DOHH2 (cell line): ENCODE measurements around the gene SCNN1B.

Experiments used
- H3F3A ChIP-seq: fragments of 200-600 bp; sonication (generic), shearing (Covaris generic); 2 replicates; pipeline ENCODE4 v1.6.0; 2016; ENCODE audit warnings: antibody characterized with exemption, mild to moderate bottlenecking; ENCODE audit not compliant: control insufficient read depth, insufficient read depth
- H3K27ac ChIP-seq: fragments of 200-600 bp; sonication (generic); 2 replicates; pipeline ENCODE4 v1.5.1; 2014; ENCODE audit warnings: low read depth, mild to moderate bottlenecking, low read length, moderate library complexity
- H3K27me3 ChIP-seq: fragments of 200-600 bp; sonication (generic); 2 replicates; pipeline ENCODE4 v1.6.1; 2014; ENCODE audit warnings: mild to moderate bottlenecking, low read length, mixed read lengths; ENCODE audit not compliant: control insufficient read depth
- H3K36me3 ChIP-seq: fragments of 200-600 bp; sonication (generic); 2 replicates; pipeline ENCODE4 v1.6.1; 2014; ENCODE audit warnings: mild to moderate bottlenecking, low read length, moderate library complexity, mixed read lengths; ENCODE audit not compliant: control insufficient read depth
- H3K4me1 ChIP-seq: fragments of 200-600 bp; sonication (generic); 2 replicates; pipeline ENCODE4 v1.6.1; 2014; ENCODE audit warnings: mild to moderate bottlenecking, low read length, mixed read lengths; ENCODE audit not compliant: control insufficient read depth
- H3K4me2 ChIP-seq: fragments of 200-600 bp; sonication (generic); 2 replicates; pipeline ENCODE4 v1.6.0; 2014; ENCODE audit warnings: mild to moderate bottlenecking, low read length, moderate library complexity
- H3K4me3 ChIP-seq: fragments of 200-600 bp; sonication (generic); 2 replicates; pipeline ENCODE4 v1.5.1; 2014; ENCODE audit warnings: mild to moderate bottlenecking, low read length, mixed read lengths
- H3K79me2 ChIP-seq: fragments of 200-600 bp; sonication (generic); 2 replicates; pipeline ENCODE4 v1.6.1; 2014; ENCODE audit warnings: mild to moderate bottlenecking, low read length, mixed read lengths; ENCODE audit not compliant: control insufficient read depth
- H3K9me2 ChIP-seq: fragments of 200-600 bp; sonication (generic); replicated peaks from 2 replicates; pipeline ENCODE4 v1.6.1; 2014; ENCODE audit warnings: mild to moderate bottlenecking, low read length, mixed read lengths; ENCODE audit not compliant: control insufficient read depth
- H3K9me3 ChIP-seq: fragments of 200-600 bp; sonication (generic); 2 replicates; pipeline ENCODE4 v1.6.1; 2014; ENCODE audit warnings: antibody characterized with exemption, low read length, mixed read lengths; ENCODE audit not compliant: control insufficient read depth, insufficient read depth
- H4K20me1 ChIP-seq: fragments of 200-600 bp; sonication (generic); 2 replicates; pipeline ENCODE4 v1.6.0; 2014; ENCODE audit warnings: low read depth, mild to moderate bottlenecking, antibody characterized with exemption, low read length, moderate library complexity; ENCODE audit not compliant: control insufficient read depth, insufficient read depth
- EZH2phosphoT487 ChIP-seq: fragments of 200-600 bp; sonication (generic); IDR thresholded peaks from 2 replicates; pipeline ENCODE4 v1.6.1; 2017; ENCODE audit warnings: borderline replicate concordance, mild to moderate bottlenecking, antibody characterized with exemption, low read length, moderate library complexity, mixed read lengths
- TF ChIP-seq, protein P1 (sequence below): fragments of 200-600 bp; sonication (generic); IDR thresholded peaks from one replicate; pipeline ENCODE4 v1.5.1; 2014; ENCODE audit warnings: antibody characterized with exemption, mild to moderate bottlenecking, low read depth, low read length; ENCODE audit not compliant: poor library complexity, severe bottlenecking

SCNN1B gene

DNA sequence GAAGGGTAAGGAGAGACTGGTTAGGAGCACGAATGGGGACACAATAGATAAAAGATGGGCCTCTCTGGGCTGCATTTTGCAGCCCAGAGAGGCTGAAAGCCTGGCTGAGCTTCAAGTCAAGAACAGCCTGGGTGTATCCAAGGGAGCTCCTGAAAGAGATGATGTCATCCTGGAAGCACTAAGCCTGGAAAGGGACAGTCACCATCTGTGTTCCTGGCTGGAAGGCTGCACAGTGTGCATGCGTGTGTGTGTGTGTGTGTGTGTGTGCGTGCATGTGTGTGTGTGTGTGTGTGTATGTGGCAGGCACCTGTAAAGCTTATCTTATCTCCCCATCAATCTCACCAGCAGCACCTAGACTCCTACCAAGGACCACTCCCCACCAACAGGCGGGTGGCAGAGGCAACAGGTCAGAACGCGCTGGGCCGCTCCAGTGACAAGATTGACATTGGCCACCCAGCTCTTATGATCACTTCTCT is 106.8 kb downstream of the SCNN1B start:
- H3K4me2 ChIP-seq, result no peak overlapping the region
- H3K9me3 ChIP-seq, result no peaks in the 10 kb centered on the region
- H3K36me3 ChIP-seq, result peaks cover 7% of the 10 kb centered on the region; the same call in 1 of the 2 replicates
- no peaks in the 10 kb centered on the region for H3K27me3 ChIP-seq
- no peaks in the 10 kb centered on the region for H3K79me2 ChIP-seq
- H3K27ac ChIP-seq, result no peak overlapping the region
- no peaks in the 10 kb centered on the region for H3K9me2 ChIP-seq
- no peak overlapping the region for H3K4me3 ChIP-seq
- no peaks in the 10 kb centered on the region for H4K20me1 ChIP-seq
- no peaks in the 10 kb centered on the region for H3F3A ChIP-seq
- H3K4me1 ChIP-seq, result no peaks in the 10 kb centered on the region
- TF ChIP-seq, protein P1, sequence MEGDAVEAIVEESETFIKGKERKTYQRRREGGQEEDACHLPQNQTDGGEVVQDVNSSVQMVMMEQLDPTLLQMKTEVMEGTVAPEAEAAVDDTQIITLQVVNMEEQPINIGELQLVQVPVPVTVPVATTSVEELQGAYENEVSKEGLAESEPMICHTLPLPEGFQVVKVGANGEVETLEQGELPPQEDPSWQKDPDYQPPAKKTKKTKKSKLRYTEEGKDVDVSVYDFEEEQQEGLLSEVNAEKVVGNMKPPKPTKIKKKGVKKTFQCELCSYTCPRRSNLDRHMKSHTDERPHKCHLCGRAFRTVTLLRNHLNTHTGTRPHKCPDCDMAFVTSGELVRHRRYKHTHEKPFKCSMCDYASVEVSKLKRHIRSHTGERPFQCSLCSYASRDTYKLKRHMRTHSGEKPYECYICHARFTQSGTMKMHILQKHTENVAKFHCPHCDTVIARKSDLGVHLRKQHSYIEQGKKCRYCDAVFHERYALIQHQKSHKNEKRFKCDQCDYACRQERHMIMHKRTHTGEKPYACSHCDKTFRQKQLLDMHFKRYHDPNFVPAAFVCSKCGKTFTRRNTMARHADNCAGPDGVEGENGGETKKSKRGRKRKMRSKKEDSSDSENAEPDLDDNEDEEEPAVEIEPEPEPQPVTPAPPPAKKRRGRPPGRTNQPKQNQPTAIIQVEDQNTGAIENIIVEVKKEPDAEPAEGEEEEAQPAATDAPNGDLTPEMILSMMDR, result no peak
- TF ChIP-seq EZH2phosphoT487, result no peak

DNA sequence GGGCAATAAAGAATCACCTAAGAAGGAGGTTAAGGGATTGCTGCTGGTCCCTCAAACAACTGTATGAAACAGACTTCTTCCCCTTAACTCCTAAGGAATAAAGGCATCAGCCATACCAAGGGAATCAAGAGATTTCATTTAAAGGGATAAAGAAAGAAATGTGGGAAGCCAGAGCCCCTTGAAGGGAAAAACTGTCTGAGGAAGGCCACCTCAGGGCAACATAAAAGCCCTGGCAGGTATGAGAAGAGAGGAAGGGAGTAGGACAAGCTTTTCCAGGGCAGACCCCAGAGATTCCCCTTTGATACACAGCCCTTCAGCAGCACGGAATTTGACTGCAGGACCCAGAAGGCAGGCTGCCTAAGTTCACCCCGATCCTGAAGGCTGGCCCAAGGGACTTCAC is 107.4 kb downstream of the SCNN1B start:
- no peaks in the 10 kb centered on the region for H3K4me1 ChIP-seq
- no peak overlapping the region for H3K4me2 ChIP-seq
- H4K20me1 ChIP-seq, result no peaks in the 10 kb centered on the region

DNA sequence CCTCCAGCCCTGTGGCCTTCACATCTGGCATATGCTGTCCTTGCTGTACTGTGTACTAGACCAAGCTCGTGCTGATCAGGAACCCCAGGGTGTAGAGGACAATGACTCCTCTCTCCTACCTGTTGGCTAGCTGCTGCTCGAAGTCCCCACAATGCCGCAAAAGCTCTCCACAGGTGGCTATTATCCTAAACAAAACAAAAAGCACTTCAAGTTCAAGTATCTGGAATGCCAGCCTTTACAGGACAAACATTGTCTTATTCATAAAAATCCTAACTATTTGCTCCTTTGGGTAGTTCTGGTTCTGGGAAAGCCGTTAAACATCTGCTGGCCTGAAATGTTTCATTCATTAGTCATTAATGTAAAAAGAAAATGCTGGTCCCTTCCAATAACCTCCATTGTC is 108.1 kb downstream of the SCNN1B start:
- Histone ChIP-seq H3K27me3 (no peaks in the 10 kb centered on the region), H3K79me2 (no peaks in the 10 kb centered on the region), H3K4me1 (no peaks in the 10 kb centered on the region), H3K9me2 (no peaks in the 10 kb centered on the region), H4K20me1 (no peaks in the 10 kb centered on the region), H3K4me3 (no peak overlapping the region), H3K4me2 (no peak overlapping the region), H3K36me3 (peaks cover 7% of the 10 kb centered on the region; the same call in 1 of the 2 replicates), H3K27ac (no peak overlapping the region), H3F3A (no peaks in the 10 kb centered on the region), H3K9me3 (no peaks in the 10 kb centered on the region)
- no peak for TF ChIP-seq EZH2phosphoT487
- TF ChIP-seq, protein P1, result no peak

More for the DNA sequence above, 107.4 kb downstream of the SCNN1B start:
- no peak for TF ChIP-seq EZH2phosphoT487
- TF ChIP-seq, protein P1, result no peak
- Histone ChIP-seq H3K27me3 (no peaks in the 10 kb centered on the region), H3K79me2 (no peaks in the 10 kb centered on the region), H3K9me3 (no peaks in the 10 kb centered on the region), H3K36me3 (peaks cover 7% of the 10 kb centered on the region; the same call in 1 of the 2 replicates), H3F3A (no peaks in the 10 kb centered on the region), H3K4me3 (no peak overlapping the region), H3K27ac (no peak overlapping the region), H3K9me2 (no peaks in the 10 kb centered on the region)

DNA sequence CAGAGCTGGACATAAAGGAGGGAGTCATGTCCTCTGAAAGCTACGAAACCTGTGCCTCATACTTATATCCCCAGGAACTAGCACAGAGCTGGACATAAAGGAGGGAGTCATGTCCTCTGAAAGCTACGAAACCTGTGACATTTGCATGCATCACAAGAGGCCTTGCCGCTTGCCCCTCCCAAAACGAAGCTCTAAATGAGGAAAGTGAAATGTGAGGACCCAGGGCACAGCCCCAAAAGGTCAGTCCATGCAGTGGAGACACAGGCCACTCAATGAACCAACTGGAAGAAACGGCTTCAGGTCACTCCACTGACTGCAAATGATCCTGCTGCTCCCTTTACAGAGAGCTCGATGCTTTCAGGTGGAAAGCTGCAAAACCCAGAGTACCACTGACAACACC is 112.6 kb downstream of the SCNN1B start:
- Histone ChIP-seq H4K20me1 (no peaks in the 10 kb centered on the region), H3F3A (no peaks in the 10 kb centered on the region), H3K4me2 (no peak overlapping the region), H3K27me3 (no peaks in the 10 kb centered on the region), H3K79me2 (no peaks in the 10 kb centered on the region), H3K27ac (no peak overlapping the region), H3K4me3 (no peak overlapping the region), H3K36me3 (peaks cover 9% of the 10 kb centered on the region; the same call in 1 of the 2 replicates), H3K9me2 (no peaks in the 10 kb centered on the region), H3K9me3 (no peaks in the 10 kb centered on the region), H3K4me1 (no peaks in the 10 kb centered on the region)
- TF ChIP-seq EZH2phosphoT487, result no peak
- TF ChIP-seq, protein P1, result no peak
